HG03280 (cell line): Measurements from ENCODE around the gene MYO7B.

Experiments
- ATAC-seq: cut with Tn5 transposase; IDR thresholded peaks from one replicate; pipeline ENCODE4 v1.9.1; 2021; ENCODE audit warnings: mild to moderate bottlenecking, moderate library complexity; ENCODE audit not compliant: unreplicated experiment

Gene MYO7B

DNA sequence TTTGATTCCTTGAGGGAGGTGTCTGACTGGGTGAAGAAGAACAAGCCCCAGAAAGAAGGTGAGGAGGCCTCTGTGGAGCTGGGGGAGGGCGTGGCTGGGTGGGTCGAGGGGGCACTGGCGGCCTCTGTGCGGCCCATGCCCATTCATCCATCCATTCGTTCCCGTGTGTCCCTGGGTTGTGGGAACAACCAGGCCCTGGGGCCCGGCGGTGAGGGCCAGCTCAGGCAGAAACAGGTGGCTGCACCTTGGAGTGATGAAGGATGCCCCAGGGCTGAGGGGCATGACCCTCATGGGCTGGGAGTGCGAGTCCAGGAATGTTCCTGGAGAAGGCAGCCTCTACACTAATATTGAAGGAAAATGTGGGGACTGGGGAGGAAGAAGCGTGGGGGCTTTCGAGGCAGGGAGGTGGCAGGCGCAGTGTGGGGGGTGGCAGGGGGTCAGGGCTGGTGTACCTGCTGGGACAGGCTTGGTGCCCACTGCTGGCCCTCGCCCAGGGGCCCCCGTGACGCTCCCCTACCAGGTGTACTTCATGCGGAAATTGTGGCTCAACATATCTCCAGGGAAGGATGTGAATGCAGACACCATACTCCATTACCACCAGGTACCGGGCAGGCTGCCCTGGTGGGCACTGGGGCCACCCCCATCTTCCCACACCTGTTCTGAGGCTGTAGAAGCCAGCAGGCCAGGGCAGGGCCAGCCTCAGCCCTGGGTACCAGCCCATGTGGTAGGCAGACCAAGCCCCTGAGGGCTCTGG, 99.3 kb downstream of the MYO7B start:
- ATAC-seq: no peak

DNA sequence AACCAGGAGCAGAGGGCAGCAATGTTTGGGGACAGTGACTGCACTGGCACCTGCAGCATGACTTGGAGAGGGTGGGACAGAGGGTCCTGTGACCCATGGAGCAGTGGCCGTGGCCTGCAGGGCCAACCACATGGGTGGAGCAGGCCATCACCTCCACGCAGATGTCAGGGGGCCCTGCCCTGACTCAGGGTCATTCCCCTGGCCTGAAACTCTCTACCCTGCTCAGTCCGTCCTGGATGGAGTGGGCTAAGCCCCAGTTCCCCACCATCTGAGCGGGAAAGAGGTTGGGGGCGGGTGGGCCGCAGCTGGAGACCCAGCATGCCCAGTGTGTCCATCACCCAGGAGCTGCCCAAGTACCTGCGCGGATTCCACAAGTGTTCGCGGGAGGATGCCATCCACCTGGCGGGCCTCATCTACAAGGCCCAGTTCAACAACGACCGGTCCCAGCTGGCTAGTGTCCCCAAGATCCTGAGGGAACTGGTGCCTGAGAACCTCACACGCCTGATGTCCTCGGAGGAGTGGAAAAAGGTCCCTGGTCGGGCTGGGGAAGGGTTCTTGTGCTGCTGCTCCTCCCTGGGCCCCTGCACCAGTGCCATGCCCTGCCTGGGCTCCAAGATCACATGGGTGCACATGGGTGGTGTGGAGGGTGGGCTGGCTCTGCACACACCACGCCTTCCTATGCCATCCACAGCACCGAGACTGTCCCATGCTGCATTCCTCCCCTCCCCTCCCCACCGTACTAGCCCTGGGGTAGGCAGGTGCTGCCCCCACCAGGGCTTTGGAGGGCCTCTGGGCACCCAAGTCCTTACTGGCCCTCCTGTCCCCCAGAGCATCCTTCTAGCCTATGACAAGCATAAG, 100.1 kb downstream of the MYO7B start:
- no peak for ATAC-seq

GRCh38 chr2:127636248-127637235, 101.1 kb downstream of the MYO7B start:
- no peak for ATAC-seq

DNA sequence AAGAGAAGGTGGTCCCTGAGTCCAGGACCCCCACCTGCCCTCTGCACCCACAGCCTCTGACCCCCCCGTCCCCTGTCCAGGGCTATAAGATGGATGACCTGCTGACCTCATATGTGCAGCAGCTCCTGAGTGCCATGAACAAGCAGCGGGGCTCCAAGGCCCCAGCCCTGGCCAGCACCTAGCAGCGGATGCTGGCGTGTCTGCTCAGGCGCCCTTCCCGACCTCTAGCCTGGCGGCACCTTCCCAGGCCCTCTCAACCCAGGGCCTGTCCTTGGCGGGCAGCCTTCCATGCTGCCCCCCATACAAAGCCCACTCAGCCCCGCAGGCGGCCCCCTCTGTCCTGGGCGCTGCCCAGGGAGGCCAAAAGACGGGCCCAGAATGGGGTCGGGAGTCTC, 101.8 kb downstream of the MYO7B start:
- no peak for ATAC-seq

DNA sequence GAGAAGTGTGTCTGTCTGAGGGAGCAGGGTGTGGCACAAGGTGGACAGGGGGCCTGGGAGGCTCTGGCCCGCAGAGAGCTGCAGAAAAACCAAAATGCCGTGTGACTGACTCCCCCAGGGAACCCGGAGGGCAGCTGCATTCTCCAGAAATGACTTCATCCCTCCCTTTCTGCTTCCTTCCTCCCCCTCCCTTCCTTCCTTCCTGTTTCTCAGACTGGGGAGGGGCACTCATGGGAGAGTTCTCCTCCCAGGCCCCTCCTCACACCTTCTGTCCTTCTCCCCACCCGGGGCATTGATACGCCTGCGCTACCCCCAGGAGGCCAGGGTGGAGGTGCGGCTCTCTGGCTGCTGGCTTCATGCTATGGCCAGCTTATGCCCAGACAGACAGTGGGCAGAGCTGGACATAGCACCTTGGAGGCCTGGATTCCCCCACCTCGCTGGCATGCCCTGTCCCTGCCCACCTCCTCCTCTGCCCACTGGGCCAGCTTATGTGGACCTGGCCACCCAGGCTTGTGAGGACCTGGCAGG, 102.3 kb downstream of the MYO7B start:
- no peak for ATAC-seq

DNA sequence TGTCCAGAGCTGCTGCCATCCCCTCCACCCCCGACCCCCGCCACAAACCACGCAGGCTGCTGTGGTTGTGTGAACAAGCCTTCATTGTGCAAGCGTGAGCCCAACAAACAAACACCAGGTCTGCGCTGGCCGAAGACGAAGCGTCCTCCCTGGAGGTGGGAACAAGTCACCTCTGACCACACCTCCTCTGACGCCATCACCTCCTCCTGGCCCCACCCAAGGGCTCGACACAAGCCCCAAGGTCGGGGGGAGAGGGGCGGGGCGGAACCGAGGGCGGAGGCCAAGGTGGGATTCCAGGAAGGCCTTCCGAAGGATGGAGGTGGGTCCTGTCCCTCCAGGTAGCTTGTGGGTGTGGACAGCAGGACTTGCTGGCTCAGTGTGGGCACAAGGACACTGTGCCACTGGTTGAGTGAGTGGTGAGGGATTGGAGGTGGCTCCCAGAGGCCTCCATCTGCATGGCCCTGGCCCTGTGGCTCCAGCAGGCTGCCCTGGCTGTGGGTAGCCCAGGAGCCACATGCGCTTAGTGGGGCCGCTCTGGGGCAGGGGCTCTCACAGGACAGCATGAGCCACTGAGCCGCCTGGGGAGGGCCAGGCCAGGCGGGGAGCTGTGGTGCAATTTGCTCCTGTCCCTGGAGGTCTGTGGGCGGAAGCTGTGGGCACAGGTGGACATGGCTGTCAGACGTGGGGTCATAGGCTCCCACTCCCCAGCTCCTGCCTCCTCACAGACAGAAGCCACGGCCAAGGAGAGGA, 103.1 kb downstream of the MYO7B start:
- ATAC-seq: no peak

- no peak for ATAC-seq
Measured at GRCh38 chr2:127639111-127639474, 103.6 kb downstream of the MYO7B start.

GRCh38 chr2:127640082-127641072, 104.9 kb downstream of the MYO7B start:
- ATAC-seq: no peak

GRCh38 chr2:127641133-127641532, 105.7 kb downstream of the MYO7B start:
- no peak for ATAC-seq

- no peak for ATAC-seq
Measured at GRCh38 chr2:127641846-127642507, 106.5 kb downstream of the MYO7B start.

DNA sequence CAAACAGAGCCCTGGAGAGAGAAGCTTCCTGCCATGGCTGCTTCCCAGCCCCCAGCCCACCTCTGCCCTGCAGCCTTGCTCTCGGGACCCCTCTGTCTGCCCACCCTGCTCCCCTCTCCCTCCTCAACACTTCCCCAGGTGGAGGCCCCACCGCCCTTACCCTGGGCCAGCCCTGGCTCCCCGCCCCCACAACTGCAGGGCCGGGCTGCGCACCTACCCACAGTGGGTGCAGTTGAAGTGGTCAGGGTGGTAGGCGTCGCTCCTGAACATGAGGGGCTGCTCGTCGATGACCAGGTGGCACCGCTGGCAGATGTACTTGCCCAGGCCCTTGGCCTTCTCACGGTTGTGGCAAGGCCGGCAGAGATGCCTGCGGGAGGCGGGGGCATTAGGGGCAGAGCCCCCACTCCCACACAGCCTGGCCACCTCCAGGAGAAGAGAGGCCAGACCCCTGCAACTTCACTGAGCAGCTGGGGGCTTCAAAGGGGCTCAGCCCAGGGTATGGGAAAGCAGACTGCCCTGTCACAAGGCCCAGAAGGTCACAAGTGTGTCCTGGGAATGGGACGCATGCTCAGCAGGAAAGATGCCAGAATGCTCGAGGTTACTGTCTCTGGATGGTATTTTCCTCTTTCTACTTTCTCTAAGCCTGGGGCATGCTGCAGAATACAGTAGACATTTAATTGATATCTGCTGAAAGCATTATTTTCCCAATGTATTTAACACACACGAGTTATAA, 107.4 kb downstream of the MYO7B start:
- no peak for ATAC-seq

GRCh38 chr2:127643439-127644065, 108.1 kb downstream of the MYO7B start:
- ATAC-seq: no peak

- no peak for ATAC-seq
Measured at GRCh38 chr2:127644066-127645025, 108.9 kb downstream of the MYO7B start.

- no peak for ATAC-seq
Measured at GRCh38 chr2:127645026-127645394, 109.5 kb downstream of the MYO7B start.

- ATAC-seq: no peak
Measured at GRCh38 chr2:127645395-127646291, 110.2 kb downstream of the MYO7B start, which contains the start of gene GPR17. TSS of gene GPR17 (plus strand) at chr2:127646153. CDS start at chr2:127650736, 4,583 bp downstream.
